ENCODE measurements around the gene ZBTB33.

Gene ZBTB33

GRCh38 chrX:120264341-120264740 lies 13.7 kb downstream of the ZBTB33 start:
- ATAC-seq (ENCODE audit: insufficient read depth, low read depth): no peak

GRCh38 chrX:120269373-120270035 lies 18.9 kb downstream of the ZBTB33 start:
- Histone ChIP-seq H3K4me2 (ENCODE audit: insufficient read depth, low read length) (no peak overlapping the region), H3K27ac (ENCODE audit: low read length) (no peak overlapping the region), H3K9me3 (ENCODE audit: insufficient read depth, low read length, severe bottlenecking) (no peaks in the 10 kb centered on the region), H4K20me1 (ENCODE audit: insufficient read depth, low read length) (no peaks in the 10 kb centered on the region), H3K36me3 (ENCODE audit: insufficient read depth, low read length) (no peaks in the 10 kb centered on the region), H3K9ac (ENCODE audit: low read depth, low read length) (no peak overlapping the region), H3K27me3 (ENCODE audit: insufficient read depth, low read length, poor library complexity) (no peaks in the 10 kb centered on the region), H2AFZ (ENCODE audit: low read depth, low read length) (no peak overlapping the region), H3K4me3 (ENCODE audit: low read depth in 1 of 2, low read length in 2 of 2) (no peak overlapping the region), H3K79me2 (ENCODE audit: insufficient read depth, low read length) (no peaks in the 10 kb centered on the region), H3K4me1 (ENCODE audit: insufficient read depth, low read length) (no peaks in the 10 kb centered on the region)
- ATAC-seq (ENCODE audit: insufficient read depth, low read depth) (no peak), DNase-seq (no peak)
- TF ChIP-seq CTCF (IDR thresholded peaks at IDR 0.05; ENCODE audit: borderline replicate concordance, extremely low read depth, low read length, poor library complexity, severe bottlenecking) (no peak), EZH2 (IDR thresholded peaks at IDR 0.05; ENCODE audit: borderline replicate concordance, low read depth, low read length, severe bottlenecking) (no peak)

More at GRCh38 chrX:120264341-120264740, 13.7 kb downstream of the ZBTB33 start:
- H3K4me3 ChIP-seq (ENCODE audit: low read depth in 1 of 2, low read length in 2 of 2): no peak overlapping the region
- no peak overlapping the region for H3K27ac ChIP-seq (ENCODE audit: low read length)
- TF ChIP-seq EZH2 (IDR thresholded peaks at IDR 0.05; ENCODE audit: borderline replicate concordance, low read depth, low read length, severe bottlenecking) (no peak), CTCF (IDR thresholded peaks at IDR 0.05; ENCODE audit: borderline replicate concordance, extremely low read depth, low read length, poor library complexity, severe bottlenecking) (no peak)
- no peaks in the 10 kb centered on the region for H3K4me1 ChIP-seq (ENCODE audit: insufficient read depth, low read length)
- peaks cover 4% of the 10 kb centered on the region; the same call in 1 of the 2 replicates for H4K20me1 ChIP-seq (ENCODE audit: insufficient read depth, low read length)
- no peaks in the 10 kb centered on the region for H3K27me3 ChIP-seq (ENCODE audit: insufficient read depth, low read length, poor library complexity)
- no peak overlapping the region for H3K4me2 ChIP-seq (ENCODE audit: insufficient read depth, low read length)
- no peaks in the 10 kb centered on the region for H3K9me3 ChIP-seq (ENCODE audit: insufficient read depth, low read length, severe bottlenecking)
- no peaks in the 10 kb centered on the region for H3K79me2 ChIP-seq (ENCODE audit: insufficient read depth, low read length)
- no peak for DNase-seq
- H2AFZ ChIP-seq (ENCODE audit: low read depth, low read length): no peak overlapping the region
- H3K36me3 ChIP-seq (ENCODE audit: insufficient read depth, low read length): no peaks in the 10 kb centered on the region
- no peak overlapping the region for H3K9ac ChIP-seq (ENCODE audit: low read depth, low read length)

- H3K36me3 ChIP-seq (ENCODE audit: insufficient read depth, low read length): no peaks in the 10 kb centered on the region
- H3K27ac ChIP-seq (ENCODE audit: low read length): no peak overlapping the region
- no peaks in the 10 kb centered on the region for H3K27me3 ChIP-seq (ENCODE audit: insufficient read depth, low read length, poor library complexity)
- H3K79me2 ChIP-seq (ENCODE audit: insufficient read depth, low read length): no peaks in the 10 kb centered on the region
- no peak overlapping the region for H3K4me3 ChIP-seq (ENCODE audit: low read depth in 1 of 2, low read length in 2 of 2)
- no peaks in the 10 kb centered on the region for H4K20me1 ChIP-seq (ENCODE audit: insufficient read depth, low read length)
- H3K4me2 ChIP-seq (ENCODE audit: insufficient read depth, low read length): no peak overlapping the region
- TF ChIP-seq EZH2 (IDR thresholded peaks at IDR 0.05; ENCODE audit: borderline replicate concordance, low read depth, low read length, severe bottlenecking): no peak
- DNase-seq (no peak), ATAC-seq (ENCODE audit: insufficient read depth, low read depth) (no peak)
- no peak overlapping the region for H3K9ac ChIP-seq (ENCODE audit: low read depth, low read length)
- no peaks in the 10 kb centered on the region for H3K9me3 ChIP-seq (ENCODE audit: insufficient read depth, low read length, severe bottlenecking)
- no peaks in the 10 kb centered on the region for H3K4me1 ChIP-seq (ENCODE audit: insufficient read depth, low read length)
- no peak overlapping the region for H2AFZ ChIP-seq (ENCODE audit: low read depth, low read length)
Measured at GRCh38 chrX:120270567-120270966, 20.0 kb downstream of the ZBTB33 start.

- DNase-seq (no peak), ATAC-seq (ENCODE audit: insufficient read depth, low read depth) (no peak)
- Histone ChIP-seq H3K27ac (ENCODE audit: low read length) (no peak overlapping the region), H3K36me3 (ENCODE audit: insufficient read depth, low read length) (no peaks in the 10 kb centered on the region), H3K79me2 (ENCODE audit: insufficient read depth, low read length) (no peaks in the 10 kb centered on the region), H3K27me3 (ENCODE audit: insufficient read depth, low read length, poor library complexity) (peaks cover 1% of the 10 kb centered on the region), H4K20me1 (ENCODE audit: insufficient read depth, low read length) (no peaks in the 10 kb centered on the region), H3K9me3 (ENCODE audit: insufficient read depth, low read length, severe bottlenecking) (no peaks in the 10 kb centered on the region), H2AFZ (ENCODE audit: low read depth, low read length) (no peak overlapping the region), H3K4me2 (ENCODE audit: insufficient read depth, low read length) (no peak overlapping the region), H3K9ac (ENCODE audit: low read depth, low read length) (no peak overlapping the region), H3K4me1 (ENCODE audit: insufficient read depth, low read length) (no peaks in the 10 kb centered on the region), H3K4me3 (ENCODE audit: low read depth in 1 of 2, low read length in 2 of 2) (no peak overlapping the region)
- TF ChIP-seq EZH2 (IDR thresholded peaks at IDR 0.05; ENCODE audit: borderline replicate concordance, low read depth, low read length, severe bottlenecking) (no peak), CTCF (IDR thresholded peaks at IDR 0.05; ENCODE audit: borderline replicate concordance, extremely low read depth, low read length, poor library complexity, severe bottlenecking) (no peak)
Measured at GRCh38 chrX:120271218-120271617, 20.6 kb downstream of the ZBTB33 start.
